HepG2 (cell line): ENCODE data around the gene RPS5. TPM values are rescaled to one million over a fixed set of nuclear protein-coding genes. Genes with fewer than 3 reads are reported as not detected.
"Not testable (repeated sequence)": the region's sequence is repeated elsewhere in the genome, so short reads cannot be mapped to it uniquely, and the experiment has no call there.

Experiments
- ATAC-seq: fragments of 200-7000 bp; cut with Tn5 transposase; 3 replicates; pipeline ENCODE4 v1.9.1; 2020; ENCODE audit warnings: mild to moderate bottlenecking, moderate library complexity
- BruUV-seq: library from RNA; stranded (reverse); fragments of 400-500 nt; replicated peaks from 2 replicates; lab custom pipeline; 2021; lab: Mats Ljungman, UMichigan
- CTCF ChIA-PET: fragments of 300-600 bp; formaldehyde crosslinking; extraction: SDS; loops from one replicate; lab custom pipeline; 2021; ENCODE audit warnings: low total read pairs, inconsistent platforms, low intra/inter-chr PET ratio; lab: Yijun Ruan, JAX
- POLR2A ChIA-PET: fragments of 350-600 bp; sonication (Branson Sonifier 250); formaldehyde crosslinking; loops from one replicate; lab custom pipeline; 2020; ENCODE audit warnings: antibody characterized with exemption, inconsistent platforms; lab: Yijun Ruan, JAX
- DNase-seq: peaks from one replicate; pipeline ENCODE4 v3.0.0-alpha.2; 2015; ENCODE audit warnings: low spot score
- FAIRE-seq: peaks from 3 replicates; lab custom pipeline; 2011; peaks lifted over from hg19 to GRCh38; lab: Jason Lieb, UNC
- H2AFZ ChIP-seq: one replicate; pipeline ENCODE4 v1.6.1; 2011; ENCODE audit warnings: low read length, inconsistent platforms
- H3K27ac ChIP-seq: fragments of 300-600 bp; 3 replicates; pipeline ENCODE4 v1.8.0; 2011; ENCODE audit warnings: mixed run types, mild to moderate bottlenecking, mixed read lengths, low read length, inconsistent platforms; ENCODE audit not compliant: insufficient read depth; ENCODE audit errors: extremely low read length
- H3K27me3 ChIP-seq, 2 experiments: fragments of 200-600 bp in 1 of 2; 2 replicates in 1 of 2; 3 replicates in 1 of 2; pipeline versions ENCODE4 v1.6.0 to v1.8.0; 2011; ENCODE audit warnings: low read length in 2 of 2, mild to moderate bottlenecking in 2 of 2, moderate library complexity in 2 of 2, inconsistent platforms in 1 of 2; ENCODE audit not compliant: insufficient read depth in 2 of 2, control insufficient read depth in 1 of 2
- H3K36me3 ChIP-seq, 2 experiments: fragments of 200-600 bp in 1 of 2; replicated peaks in 1 of 2; 2 replicates in 1 of 2; 3 replicates in 1 of 2; pipeline versions ENCODE4 v1.5.1 to v1.8.0; 2011; ENCODE audit warnings: low read length in 2 of 2, inconsistent platforms in 1 of 2; ENCODE audit not compliant: insufficient read depth in 2 of 2, control insufficient read depth in 1 of 2
- H3K4me1 ChIP-seq: 2 replicates; pipeline ENCODE4 v1.5.1; 2012; ENCODE audit warnings: low read length, inconsistent platforms; ENCODE audit not compliant: insufficient read depth
- H3K4me2 ChIP-seq: 2 replicates; pipeline ENCODE4 v1.6.0; 2011; ENCODE audit warnings: low read depth, low read length, inconsistent platforms
- H3K4me3 ChIP-seq, 3 experiments: fragments of 200-600 bp in 1 of 3; sonication (generic), shearing (Covaris generic) in 1 of 3; replicated peaks in 1 of 3; 2 replicates each; pipeline ENCODE4 v1.5.1; 2011 to 2016; ENCODE audit warnings: low read length in 3 of 3, inconsistent platforms in 2 of 3, low read depth in 2 of 3, mild to moderate bottlenecking in 2 of 3, control low read depth in 1 of 3, mixed read lengths in 1 of 3; ENCODE audit not compliant: insufficient read depth in 1 of 3
- H3K79me2 ChIP-seq: one replicate; pipeline ENCODE4 v1.6.1; 2011; ENCODE audit warnings: low read length, inconsistent platforms; ENCODE audit not compliant: insufficient read depth
- H3K9ac ChIP-seq: 2 replicates; pipeline ENCODE4 v1.6.0; 2011; ENCODE audit warnings: mild to moderate bottlenecking, low read depth, low read length, inconsistent platforms; ENCODE audit not compliant: insufficient read depth
- H3K9me3 ChIP-seq: 2 replicates; pipeline ENCODE4 v1.5.1; 2012; ENCODE audit warnings: mild to moderate bottlenecking, low read length
- H4K20me1 ChIP-seq: 2 replicates; pipeline ENCODE4 v1.6.0; 2011; ENCODE audit warnings: inconsistent platforms, mild to moderate bottlenecking, low read length, moderate library complexity; ENCODE audit not compliant: insufficient read depth
- CEBPB ChIP-seq: IDR thresholded peaks from 2 replicates; pipeline ENCODE4 v1.6.1; 2011; ENCODE audit warnings: low read depth, low read length, improper control_type of control experiment, borderline replicate concordance
- FOSL2 ChIP-seq: sonication (generic); formaldehyde crosslinking; IDR thresholded peaks from 2 replicates; pipeline ENCODE4 v1.4.0; 2020; ENCODE audit warnings: missing genetic modification reagents
- ZNF124 ChIP-seq: sonication (generic); formaldehyde crosslinking; IDR thresholded peaks from 2 replicates; pipeline ENCODE4 v1.4.0; 2020; ENCODE audit warnings: missing genetic modification reagents
- WGBS: methylation state at CpG from one replicate; pipeline ENCODE4 v1.1.6; 2017; ENCODE audit warnings: low lambda C conversion rate; 5-methylcytosine and 5-hydroxymethylcytosine counted together
- in situ Hi-C: cut with HindIII; loops from 2 replicates; pipeline ENCODE4 v1.10.0; 2017; ENCODE audit warnings: low pct_unique_long_range_greater_than_20kb; ENCODE audit not compliant: extremely low pct_ligation_motif_present
- intact Hi-C: fragments of 100-400 bp; cut with micrococcal nuclease; formaldehyde crosslinking; loops from one replicate; pipeline ENCODE4 v1.10.0; 2022; ENCODE audit not compliant: unreplicated experiment
- polyA plus RNA-seq, 8 experiments: library from polyadenylated mRNA; depleted of rRNA in 3 of 8; stranded (reverse) in 7 of 8; unstranded in 1 of 8; fragments of >200 nt; fragmentation: Illumina TruSeq in 4 of 8; extraction: Trizol in 4 of 8; gene quantifications; 2 replicates each; pipeline versions ENCODE4 v1.2.1 to v1.2.3, GENCODE V29; 2011 to 2016; ENCODE audit warnings: low read depth in 4 of 8, missing spikeins in 1 of 8, mixed read lengths in 1 of 8; ENCODE audit not compliant: insufficient read depth in 1 of 8
- total RNA-seq, 5 experiments: library from RNA; depleted of rRNA; stranded (reverse); fragments of >200 nt; fragmentation: Illumina TruSeq; extraction: Trizol; gene quantifications; 2 replicates each; pipeline ENCODE4 v1.2.3, GENCODE V29; 2016; ENCODE audit warnings: low read depth in 1 of 5

The RPS5 gene
- total and polyA plus RNA-seq, 2 of the 13 experiments (the other 11 are each of a cell fraction or from before 2014, with no cell fraction given) = 1,544 to 4,408 TPM

- Histone ChIP-seq H3K27me3 (no peaks in the 10 kb centered on the region), H3K4me2 (no peak overlapping the region), H3K4me1 (peaks cover 11% of the 10 kb centered on the region), H3K79me2 (no peaks in the 10 kb centered on the region), H3K9me3 (no peaks in the 10 kb centered on the region)
- in situ Hi-C loops (no loop called here), intact Hi-C loops (no loop called here)
- no TSS peak for BruUV-seq
- FAIRE-seq (no peak), ATAC-seq (no peak)
- POLR2A ChIA-PET = interaction anchor here (0.9 to 2.0 kb wide), 3 partner anchors 9 to 34 kb away, joined by 3 to 11 read pairs (median 4); partner anchors contain the start of genes ZNF497 and ZNF584
- TF ChIP-seq ZNF124 (CRISPR knock-in tag) (no peak), CEBPB (0 out of 2 replicates have a peak, but pooled peaks have one; percentile 7)
- TF ChIP-seq, all 625 proteins: peak for 1
- DNase-seq = no peak
- H2AFZ ChIP-seq = no peak overlapping the region
- H3K9ac ChIP-seq = no peak overlapping the region
- WGBS = 72% methylated on average over 4 of the region's 4 CpGs
- H3K27ac ChIP-seq = no peak overlapping the region
- no peak overlapping the region for H3K4me3 ChIP-seq
- no peaks in the 10 kb centered on the region for H3K36me3 ChIP-seq
- no peaks in the 10 kb centered on the region for H4K20me1 ChIP-seq
- CTCF ChIA-PET = no interaction called here
Measured at GRCh38 chr19:58374200-58374599, 12.9 kb upstream of the RPS5 start.

- WGBS = 78% methylated on average over 7 of the region's 7 CpGs
- H3K9me3 ChIP-seq, H3K4me3 ChIP-seq, H2AFZ ChIP-seq, H3K79me2 ChIP-seq: not testable (repeated sequence)
- TF ChIP-seq FOSL2 (CRISPR knock-in tag) = peak; percentile 70
- TF ChIP-seq, all 625 proteins: peak for 1; not testable (repeated sequence) for 624
- H3K4me2 ChIP-seq, BruUV-seq, H3K9ac ChIP-seq, H3K27me3 ChIP-seq, CTCF ChIA-PET, H4K20me1 ChIP-seq, intact Hi-C loops, FAIRE-seq, in situ Hi-C loops, ATAC-seq, DNase-seq, H3K27ac ChIP-seq, H3K36me3 ChIP-seq: not testable (repeated sequence)
- H3K4me1 ChIP-seq = peaks cover 21% of the 10 kb centered on the region
- POLR2A ChIA-PET = interaction anchor here (0.7 to 3.7 kb wide), 3 partner anchors 14 to 167 kb away, joined by 3 to 33 read pairs (median 7); partner anchors contain the start of genes TRIM28 and ZNF497
Measured at GRCh38 chr19:58376724-58377123, 10.3 kb upstream of the RPS5 start.
